GM18505 (cell line): ENCODE results near the gene PRSS53.

Source experiments
- ATAC-seq: cut with Tn5 transposase; IDR thresholded peaks from one replicate; pipeline ENCODE4 v1.9.1; 2021; ENCODE audit not compliant: unreplicated experiment
- POLR2A ChIP-seq: IDR thresholded peaks from 4 replicates; pipeline ENCODE4 v1.6.1; 2011; ENCODE audit warnings: borderline replicate concordance; ENCODE audit not compliant: insufficient read depth, insufficient read length; ENCODE audit errors: extremely low read depth

Gene PRSS53

GRCh38 chr16:31082368-31083045 lies 6.2 kb downstream of the PRSS53 start:
- TF ChIP-seq POLR2A, result no peak
- no peak for ATAC-seq

GRCh38 chr16:31081428-31082351 lies 7.1 kb downstream of the PRSS53 start:
- no peak for ATAC-seq
- no peak for TF ChIP-seq POLR2A

- no peak for TF ChIP-seq POLR2A
- ATAC-seq, result no peak
Observed at GRCh38 chr16:31080756-31081419, 7.9 kb downstream of the PRSS53 start.

- ATAC-seq, result no peak
- no peak for TF ChIP-seq POLR2A
Observed at GRCh38 chr16:31080035-31080629, 8.6 kb downstream of the PRSS53 start.

GRCh38 chr16:31079342-31079944 lies 9.3 kb downstream of the PRSS53 start:
- TF ChIP-seq POLR2A, result no peak
- no peak for ATAC-seq

GRCh38 chr16:31078597-31079341 lies 10.0 kb downstream of the PRSS53 start:
- ATAC-seq, result no peak
- TF ChIP-seq POLR2A, result no peak

GRCh38 chr16:31077592-31078396 lies 10.9 kb downstream of the PRSS53 start:
- TF ChIP-seq POLR2A, result no peak
- ATAC-seq, result no peak

- ATAC-seq, result no peak
- no peak for TF ChIP-seq POLR2A
Observed at GRCh38 chr16:31077024-31077423, 11.7 kb downstream of the PRSS53 start.

- no peak for ATAC-seq
- no peak for TF ChIP-seq POLR2A
Observed at GRCh38 chr16:31076319-31076718, 12.4 kb downstream of the PRSS53 start.

- no peak for TF ChIP-seq POLR2A
- ATAC-seq, result no peak
Observed at GRCh38 chr16:31074814-31075183, 13.9 kb downstream of the PRSS53 start.

- peak; percentile 93 for TF ChIP-seq POLR2A
- peak; percentile 57 for ATAC-seq
Observed at GRCh38 chr16:31073970-31074813, 14.6 kb downstream of the PRSS53 start, which contains the start of the genes ZNF646 and ZNF668. TSS of gene ZNF646 (plus strand) at chr16:31074422. CDS start at chr16:31076325, 1,903 bp downstream. TSS of gene ZNF668 (minus strand) at chr16:31074240. CDS start at chr16:31064459, 9,781 bp downstream.
